ENCODE data around the gene ZDHHC8.

DNA sequence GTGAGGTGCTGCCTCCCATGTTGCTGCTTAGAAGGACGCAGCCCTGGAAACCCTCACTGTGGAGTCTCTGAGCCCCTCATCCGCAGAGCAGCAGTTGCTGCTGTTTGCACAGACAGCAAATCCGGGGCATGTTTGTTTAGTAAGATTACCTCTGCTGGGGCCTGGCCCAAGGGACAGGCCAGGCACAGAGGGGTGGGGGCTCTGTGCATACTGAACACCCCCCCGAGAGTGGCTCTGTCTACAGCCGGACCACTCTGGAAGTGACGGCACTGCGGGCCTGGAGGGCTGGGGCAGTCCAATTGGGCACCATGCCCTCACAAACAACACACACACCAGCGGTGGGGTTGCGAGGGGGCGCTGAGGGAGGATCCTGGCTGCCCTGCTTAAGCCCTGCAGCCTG lies 42.2 kb downstream of the ZDHHC8 start:
- TF ChIP-seq, protein P1, sequence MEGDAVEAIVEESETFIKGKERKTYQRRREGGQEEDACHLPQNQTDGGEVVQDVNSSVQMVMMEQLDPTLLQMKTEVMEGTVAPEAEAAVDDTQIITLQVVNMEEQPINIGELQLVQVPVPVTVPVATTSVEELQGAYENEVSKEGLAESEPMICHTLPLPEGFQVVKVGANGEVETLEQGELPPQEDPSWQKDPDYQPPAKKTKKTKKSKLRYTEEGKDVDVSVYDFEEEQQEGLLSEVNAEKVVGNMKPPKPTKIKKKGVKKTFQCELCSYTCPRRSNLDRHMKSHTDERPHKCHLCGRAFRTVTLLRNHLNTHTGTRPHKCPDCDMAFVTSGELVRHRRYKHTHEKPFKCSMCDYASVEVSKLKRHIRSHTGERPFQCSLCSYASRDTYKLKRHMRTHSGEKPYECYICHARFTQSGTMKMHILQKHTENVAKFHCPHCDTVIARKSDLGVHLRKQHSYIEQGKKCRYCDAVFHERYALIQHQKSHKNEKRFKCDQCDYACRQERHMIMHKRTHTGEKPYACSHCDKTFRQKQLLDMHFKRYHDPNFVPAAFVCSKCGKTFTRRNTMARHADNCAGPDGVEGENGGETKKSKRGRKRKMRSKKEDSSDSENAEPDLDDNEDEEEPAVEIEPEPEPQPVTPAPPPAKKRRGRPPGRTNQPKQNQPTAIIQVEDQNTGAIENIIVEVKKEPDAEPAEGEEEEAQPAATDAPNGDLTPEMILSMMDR (IDR thresholded peaks at IDR 0.05), result no peak
- TF ChIP-seq POLR2A (IDR thresholded peaks at IDR 0.05) (no peak), POLR2AphosphoS5 (IDR thresholded peaks at IDR 0.05) (no peak)
